HCT116 (cell line): ENCODE data around the gene LSM4.

Experiments
- CTCF ChIP-seq, 3 experiments: fragments of 200-600 bp in 1 of 3; sonication (generic) in 1 of 3; IDR thresholded peaks in 2 of 3; conservative IDR thresholded peaks in 1 of 3; 2 replicates each; pipeline ENCODE4 v1.5.1; 2012 to 2017; ENCODE audit warnings: low read depth in 2 of 3, low read length in 2 of 3, antibody characterized with exemption in 1 of 3, borderline replicate concordance in 1 of 3, control low read depth in 1 of 3, mild to moderate bottlenecking in 1 of 3, mixed read lengths in 1 of 3, mixed run types in 1 of 3, moderate library complexity in 1 of 3; ENCODE audit not compliant: insufficient read depth in 1 of 3
- EGR1 ChIP-seq: IDR thresholded peaks from 2 replicates; pipeline ENCODE4 v1.6.1; 2012; ENCODE audit warnings: low read depth
- EZH2 ChIP-seq: fragments of 200-600 bp; sonication (generic); IDR thresholded peaks from 2 replicates; pipeline ENCODE4 v1.6.1; 2017; ENCODE audit warnings: antibody characterized with exemption, mixed run types
- JUND ChIP-seq: IDR thresholded peaks from 2 replicates; pipeline ENCODE4 v1.6.1; 2012
- POLR2A ChIP-seq: IDR thresholded peaks from 2 replicates; pipeline ENCODE4 v1.7.0; 2011; ENCODE audit warnings: borderline replicate concordance; ENCODE audit not compliant: insufficient read depth, insufficient read length; ENCODE audit errors: extremely low read depth
- POLR2AphosphoS5 ChIP-seq: IDR thresholded peaks from 2 replicates; pipeline ENCODE4 v1.6.1; 2011; ENCODE audit warnings: mild to moderate bottlenecking, low read depth, low read length, moderate library complexity
- SP1 ChIP-seq: IDR thresholded peaks from 2 replicates; pipeline ENCODE4 v1.6.1; 2012; ENCODE audit warnings: low read depth

DNA sequence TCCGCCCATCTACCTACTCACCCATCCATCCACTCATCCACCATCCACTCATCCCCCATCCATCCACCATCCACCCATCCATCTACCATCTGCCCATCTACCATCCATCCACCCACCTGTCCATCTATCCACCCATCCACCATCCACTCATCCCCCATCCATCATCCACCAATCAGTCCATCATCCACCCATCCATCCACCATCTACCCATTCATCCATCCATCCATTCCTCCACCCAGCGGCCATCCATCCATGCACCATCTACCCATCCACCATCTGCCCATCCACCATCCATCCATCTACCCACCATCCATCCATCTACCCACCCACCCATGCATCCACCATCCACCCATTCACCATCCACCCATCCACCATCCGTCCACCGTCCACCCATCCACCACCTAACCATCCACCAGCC lies 27.8 kb downstream of the LSM4 start:
- TF ChIP-seq CTCF (IDR thresholded peaks at IDR 0.05 in 2 of 3, conservative IDR thresholded peaks at IDR 0.05 in 1 of 3; ENCODE audit: borderline replicate concordance in 1 of 3, insufficient read depth in 1 of 3, low read depth in 2 of 3, low read length in 2 of 3), result no peak
- no peak for TF ChIP-seq JUND
- no peak for TF ChIP-seq POLR2A
- TF ChIP-seq POLR2AphosphoS5, result no peak
- no peak for TF ChIP-seq SP1
- no peak for TF ChIP-seq EGR1
- TF ChIP-seq EZH2, result no peak
